SK-N-SH (cell line): ENCODE results near the gene TFCP2L1. TPM values are rescaled to one million over a fixed set of nuclear protein-coding genes. Genes with fewer than 3 reads are reported as not detected.
"Not testable (repeated sequence)": the region's sequence is repeated elsewhere in the genome, so short reads cannot be mapped to it uniquely, and the experiment has no call there.

ENCODE experiments used
- CTCF ChIA-PET: fragments of 300-600, 350-600 bp; formaldehyde crosslinking; extraction: SDS; loops from one replicate; lab custom pipeline; 2021; lab: Yijun Ruan, JAX
- POLR2A ChIA-PET: fragments of 350-600 bp; sonication (Branson Sonifier 250); formaldehyde crosslinking; extraction: SDS; loops from one replicate; lab custom pipeline; 2020; ENCODE audit warnings: antibody characterized with exemption, inconsistent platforms; lab: Yijun Ruan, JAX
- DNase-seq: peaks from one replicate; pipeline ENCODE4 v3.0.0; 2012
- H2AFZ ChIP-seq: fragments of 200-600 bp; sonication (generic); 2 replicates; pipeline ENCODE4 v1.8.1; 2016; ENCODE audit warnings: antibody characterized with exemption, mild to moderate bottlenecking, low read depth
- H3F3A ChIP-seq: fragments of 200-600 bp; sonication (generic); replicated peaks from 2 replicates; pipeline ENCODE3; 2016; ENCODE audit warnings: antibody characterized with exemption, mild to moderate bottlenecking; ENCODE audit not compliant: insufficient read depth
- H3K27ac ChIP-seq, 2 experiments: fragments of 200-500 bp in 1 of 2; fragments of 200-600 bp in 1 of 2; sonication (Bioruptor generic) in 1 of 2; sonication (generic), shearing (Covaris generic) in 1 of 2; 2 replicates each; pipeline versions ENCODE4 v1.5.1 to v1.6.1; 2014 to 2016; ENCODE audit warnings: low read depth in 2 of 2, inconsistent platforms in 1 of 2, low read length in 1 of 2, mild to moderate bottlenecking in 1 of 2, mixed read lengths in 1 of 2
- H3K27me3 ChIP-seq: fragments of 200-600 bp; sonication (generic), shearing (Covaris generic); 2 replicates; pipeline ENCODE4 v1.6.1; 2016; ENCODE audit warnings: mixed run types; ENCODE audit not compliant: insufficient read depth
- H3K36me3 ChIP-seq, 2 experiments: fragments of 200-500 bp in 1 of 2; fragments of 200-600 bp in 1 of 2; sonication (Bioruptor generic) in 1 of 2; sonication (generic) in 1 of 2; replicated peaks in 1 of 2; 2 replicates each; pipeline versions ENCODE3 to v1.5.1; 2014 to 2016; ENCODE audit warnings: low read length in 1 of 2, mild to moderate bottlenecking in 1 of 2; ENCODE audit not compliant: insufficient read depth in 2 of 2, control insufficient read depth in 1 of 2
- H3K4me1 ChIP-seq, 2 experiments: fragments of 200-500 bp in 1 of 2; fragments of 200-600 bp in 1 of 2; sonication (Bioruptor generic) in 1 of 2; sonication (generic), shearing (Covaris generic) in 1 of 2; 2 replicates each; pipeline versions ENCODE4 v1.5.1 to v1.6.1; 2014 to 2016; ENCODE audit warnings: low read depth in 1 of 2, low read length in 1 of 2, mixed run types in 1 of 2; ENCODE audit not compliant: insufficient read depth in 2 of 2, control insufficient read depth in 1 of 2
- H3K4me2 ChIP-seq: fragments of 200-600 bp; sonication (generic), shearing (Covaris generic); 2 replicates; pipeline ENCODE4 v1.6.1; 2017; ENCODE audit warnings: mixed run types
- H3K4me3 ChIP-seq, 2 experiments: fragments of 200-500 bp in 1 of 2; fragments of 200-600 bp in 1 of 2; sonication (Bioruptor generic) in 1 of 2; sonication (generic), shearing (Covaris generic) in 1 of 2; 2 replicates each; pipeline versions ENCODE4 v1.5.1 to v1.8.1; 2014 to 2016; ENCODE audit warnings: low read depth in 2 of 2, inconsistent platforms in 1 of 2, low read length in 1 of 2, mild to moderate bottlenecking in 1 of 2, mixed read lengths in 1 of 2, moderate library complexity in 1 of 2
- H3K79me2 ChIP-seq: fragments of 200-600 bp; sonication (generic); 2 replicates; pipeline ENCODE4 v1.8.1; 2017; ENCODE audit warnings: mild to moderate bottlenecking; ENCODE audit not compliant: insufficient read depth
- H3K9ac ChIP-seq: fragments of 200-600 bp; sonication (generic); 2 replicates; pipeline ENCODE4 v1.6.1; 2017; ENCODE audit warnings: mixed run types
- H3K9me2 ChIP-seq: fragments of 200-600 bp; sonication (generic); 2 replicates; pipeline ENCODE4 v1.6.1; 2017; ENCODE audit warnings: mixed run types
- H3K9me3 ChIP-seq: fragments of 200-600 bp; sonication (generic); 2 replicates; pipeline ENCODE4 v1.6.1; 2017; ENCODE audit warnings: mixed run types, mild to moderate bottlenecking, moderate library complexity
- H4K20me1 ChIP-seq: fragments of 200-600 bp; sonication (generic); 2 replicates; pipeline ENCODE4 v1.6.1; 2017; ENCODE audit warnings: mild to moderate bottlenecking, mixed run types; ENCODE audit not compliant: insufficient read depth
- ELF1 ChIP-seq: IDR thresholded peaks from 2 replicates; pipeline ENCODE4 v1.4.0; 2012
- EP300 ChIP-seq, 2 experiments: IDR thresholded peaks; 2 replicates each; pipeline versions ENCODE4 v1.4.0 to v1.6.1; 2012; ENCODE audit warnings: borderline replicate concordance in 1 of 2, low read depth in 1 of 2, low read length in 1 of 2
- EZH2phosphoT487 ChIP-seq: fragments of 200-600 bp; sonication (generic); IDR thresholded peaks from 2 replicates; pipeline ENCODE4 v1.6.1; 2017; ENCODE audit warnings: low read depth, mixed run types, mild to moderate bottlenecking, antibody characterized with exemption, moderate library complexity, borderline replicate concordance
- FOSL2 ChIP-seq: IDR thresholded peaks from 2 replicates; pipeline ENCODE4 v1.4.0; 2012; ENCODE audit warnings: low read depth, mild to moderate bottlenecking, moderate library complexity, borderline replicate concordance
- FOXM1 ChIP-seq: IDR thresholded peaks from 2 replicates; pipeline ENCODE4 v1.4.0; 2012; ENCODE audit warnings: low read depth, mild to moderate bottlenecking
- GATA2 ChIP-seq: sonication (generic); formaldehyde crosslinking; IDR thresholded peaks from 2 replicates; pipeline ENCODE4 v1.5.0; 2020; ENCODE audit warnings: mild to moderate bottlenecking, missing genetic modification reagents
- JUND ChIP-seq: IDR thresholded peaks from 2 replicates; pipeline ENCODE4 v1.4.0; 2012
- MEF2A ChIP-seq: IDR thresholded peaks from 2 replicates; pipeline ENCODE4 v1.4.0; 2012; ENCODE audit warnings: low read depth, borderline replicate concordance
- NRF1 ChIP-seq: IDR thresholded peaks from 2 replicates; pipeline ENCODE4 v1.6.1; 2012; ENCODE audit warnings: low read depth, mild to moderate bottlenecking, low read length
- POLR2AphosphoS5 ChIP-seq: IDR thresholded peaks from 2 replicates; pipeline ENCODE4 v1.6.1; 2012; ENCODE audit warnings: low read depth, low read length
- TCF12 ChIP-seq: IDR thresholded peaks from 2 replicates; pipeline ENCODE4 v1.4.0; 2012
- TEAD4 ChIP-seq: IDR thresholded peaks from 2 replicates; pipeline ENCODE4 v1.4.0; 2012; ENCODE audit warnings: mild to moderate bottlenecking, borderline replicate concordance; ENCODE audit not compliant: insufficient read depth
- YY1 ChIP-seq: IDR thresholded peaks from 2 replicates; pipeline ENCODE4 v1.4.0; 2012; ENCODE audit warnings: low read depth, mild to moderate bottlenecking
- WGBS: methylation state at CpG from one replicate; pipeline ENCODE4 v1.1.6; 2017; ENCODE audit warnings: low lambda C conversion rate; 5-methylcytosine and 5-hydroxymethylcytosine counted together
- polyA plus RNA-seq, 3 experiments: library from polyadenylated mRNA; depleted of rRNA; stranded (reverse); fragments of >200 nt; gene quantifications; 2 replicates each; pipeline ENCODE4 v1.2.3, GENCODE V29; 2012
- TF ChIP-seq, protein P1 (sequence below): IDR thresholded peaks from 2 replicates; pipeline ENCODE4 v1.4.0; 2012; ENCODE audit warnings: low read depth
- TF ChIP-seq, protein P2 (sequence below): IDR thresholded peaks from 2 replicates; pipeline ENCODE4 v1.4.0; 2012; ENCODE audit warnings: low read depth, borderline replicate concordance
- TF ChIP-seq, protein P3 (sequence below): fragments of 150-350 bp; IDR thresholded peaks from 2 replicates; pipeline ENCODE4 v1.6.1; 2017; ENCODE audit warnings: antibody characterized with exemption, low read length, low read depth, borderline replicate concordance
- TF ChIP-seq, protein P4 (sequence below): IDR thresholded peaks from 2 replicates; pipeline ENCODE4 v1.6.1; 2012; ENCODE audit warnings: mild to moderate bottlenecking, low read depth, low read length, moderate library complexity

TFCP2L1 gene
- polyA plus RNA-seq, 1 of the 3 experiments (the other 2 are of a cell fraction), result not detected

DNA sequence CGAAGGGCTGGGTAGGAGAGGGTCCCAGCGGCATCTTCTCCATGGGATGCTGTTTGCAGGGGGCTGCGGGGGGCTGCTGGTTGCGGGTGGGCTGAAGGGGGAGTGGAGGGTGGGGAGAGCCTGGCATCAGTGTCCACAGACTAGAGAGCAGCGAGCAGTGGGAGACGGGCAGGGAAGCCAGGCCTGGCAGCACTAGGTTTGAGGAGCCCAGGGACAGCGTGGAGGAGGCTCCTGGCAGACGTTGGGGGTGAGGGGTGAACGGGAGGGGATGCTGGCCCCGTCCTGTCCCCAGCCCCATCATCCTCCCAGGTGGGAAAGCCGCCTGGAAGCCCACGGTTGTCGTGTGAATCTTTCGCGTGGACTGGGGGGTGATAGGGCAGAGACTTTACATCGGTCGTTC is 48.2 kb upstream of the TFCP2L1 start:
- Histone ChIP-seq H3K9me2 (no peaks in the 10 kb centered on the region), H3K9ac (no peak overlapping the region), H3K4me3 (no peak overlapping the region), H3K36me3 (peaks cover 0 to 6% of the 10 kb centered on the region in 2 experiments), H3K27ac (no peak overlapping the region), H4K20me1 (no peaks in the 10 kb centered on the region), H3K27me3 (no peaks in the 10 kb centered on the region), H2AFZ (no peak overlapping the region), H3F3A (no peaks in the 10 kb centered on the region), H3K4me1 (no peaks in the 10 kb centered on the region; a peak in 1 of 4 replicates), H3K4me2 (no peak overlapping the region), H3K79me2 (no peaks in the 10 kb centered on the region), H3K9me3 (no peaks in the 10 kb centered on the region)
- DNase-seq, result no peak
- WGBS, result 75% methylated on average over 16 of the region's 17 CpGs
- POLR2A ChIA-PET, result no interaction called here
- TF ChIP-seq NRF1 (no peak), JUND (no peak), TEAD4 (no peak), TCF12 (no peak), FOXM1 (no peak), GATA2 (CRISPR knock-in tag) (no peak), EP300 (IDR thresholded peaks at IDR 0.05; ENCODE audit: borderline replicate concordance in 1 of 2, low read depth in 1 of 2, low read length in 1 of 2) (no peak), YY1 (no peak), ELF1 (no peak), POLR2AphosphoS5 (no peak), EZH2phosphoT487 (no peak), FOSL2 (no peak), MEF2A (no peak)
- TF ChIP-seq, protein P1, sequence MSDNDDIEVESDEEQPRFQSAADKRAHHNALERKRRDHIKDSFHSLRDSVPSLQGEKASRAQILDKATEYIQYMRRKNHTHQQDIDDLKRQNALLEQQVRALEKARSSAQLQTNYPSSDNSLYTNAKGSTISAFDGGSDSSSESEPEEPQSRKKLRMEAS, result no peak
- TF ChIP-seq, protein P2, sequence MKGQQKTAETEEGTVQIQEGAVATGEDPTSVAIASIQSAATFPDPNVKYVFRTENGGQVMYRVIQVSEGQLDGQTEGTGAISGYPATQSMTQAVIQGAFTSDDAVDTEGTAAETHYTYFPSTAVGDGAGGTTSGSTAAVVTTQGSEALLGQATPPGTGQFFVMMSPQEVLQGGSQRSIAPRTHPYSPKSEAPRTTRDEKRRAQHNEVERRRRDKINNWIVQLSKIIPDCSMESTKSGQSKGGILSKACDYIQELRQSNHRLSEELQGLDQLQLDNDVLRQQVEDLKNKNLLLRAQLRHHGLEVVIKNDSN, result no peak
- TF ChIP-seq, protein P3, sequence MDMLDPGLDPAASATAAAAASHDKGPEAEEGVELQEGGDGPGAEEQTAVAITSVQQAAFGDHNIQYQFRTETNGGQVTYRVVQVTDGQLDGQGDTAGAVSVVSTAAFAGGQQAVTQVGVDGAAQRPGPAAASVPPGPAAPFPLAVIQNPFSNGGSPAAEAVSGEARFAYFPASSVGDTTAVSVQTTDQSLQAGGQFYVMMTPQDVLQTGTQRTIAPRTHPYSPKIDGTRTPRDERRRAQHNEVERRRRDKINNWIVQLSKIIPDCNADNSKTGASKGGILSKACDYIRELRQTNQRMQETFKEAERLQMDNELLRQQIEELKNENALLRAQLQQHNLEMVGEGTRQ, result no peak
- TF ChIP-seq, protein P4, sequence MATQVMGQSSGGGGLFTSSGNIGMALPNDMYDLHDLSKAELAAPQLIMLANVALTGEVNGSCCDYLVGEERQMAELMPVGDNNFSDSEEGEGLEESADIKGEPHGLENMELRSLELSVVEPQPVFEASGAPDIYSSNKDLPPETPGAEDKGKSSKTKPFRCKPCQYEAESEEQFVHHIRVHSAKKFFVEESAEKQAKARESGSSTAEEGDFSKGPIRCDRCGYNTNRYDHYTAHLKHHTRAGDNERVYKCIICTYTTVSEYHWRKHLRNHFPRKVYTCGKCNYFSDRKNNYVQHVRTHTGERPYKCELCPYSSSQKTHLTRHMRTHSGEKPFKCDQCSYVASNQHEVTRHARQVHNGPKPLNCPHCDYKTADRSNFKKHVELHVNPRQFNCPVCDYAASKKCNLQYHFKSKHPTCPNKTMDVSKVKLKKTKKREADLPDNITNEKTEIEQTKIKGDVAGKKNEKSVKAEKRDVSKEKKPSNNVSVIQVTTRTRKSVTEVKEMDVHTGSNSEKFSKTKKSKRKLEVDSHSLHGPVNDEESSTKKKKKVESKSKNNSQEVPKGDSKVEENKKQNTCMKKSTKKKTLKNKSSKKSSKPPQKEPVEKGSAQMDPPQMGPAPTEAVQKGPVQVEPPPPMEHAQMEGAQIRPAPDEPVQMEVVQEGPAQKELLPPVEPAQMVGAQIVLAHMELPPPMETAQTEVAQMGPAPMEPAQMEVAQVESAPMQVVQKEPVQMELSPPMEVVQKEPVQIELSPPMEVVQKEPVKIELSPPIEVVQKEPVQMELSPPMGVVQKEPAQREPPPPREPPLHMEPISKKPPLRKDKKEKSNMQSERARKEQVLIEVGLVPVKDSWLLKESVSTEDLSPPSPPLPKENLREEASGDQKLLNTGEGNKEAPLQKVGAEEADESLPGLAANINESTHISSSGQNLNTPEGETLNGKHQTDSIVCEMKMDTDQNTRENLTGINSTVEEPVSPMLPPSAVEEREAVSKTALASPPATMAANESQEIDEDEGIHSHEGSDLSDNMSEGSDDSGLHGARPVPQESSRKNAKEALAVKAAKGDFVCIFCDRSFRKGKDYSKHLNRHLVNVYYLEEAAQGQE, result no peak
- CTCF ChIA-PET, result interaction anchor here (1.3 kb wide), 1 partner anchor 238 kb away, joined by 3 read pairs; no protein-coding TSS in a partner anchor

DNA sequence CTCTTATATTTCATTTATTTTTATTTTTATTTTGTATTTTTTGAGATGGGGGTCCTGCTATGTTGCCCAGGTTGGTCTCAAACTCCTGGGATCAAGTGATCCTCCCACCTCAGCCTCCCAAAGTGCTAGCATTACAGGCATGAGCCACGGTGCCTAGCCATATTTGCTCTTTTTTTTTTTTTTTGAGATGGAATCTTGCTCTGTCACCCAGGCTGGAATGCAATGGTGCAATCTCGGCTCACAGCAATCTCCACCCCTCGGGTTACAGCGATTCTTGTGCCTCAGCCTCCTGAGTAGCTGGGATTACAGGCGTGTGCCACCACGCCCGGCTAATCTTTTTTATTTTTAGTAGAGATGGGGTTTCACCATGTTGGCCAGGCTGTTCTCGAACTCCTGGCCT is 46.3 kb upstream of the TFCP2L1 start:
- H3K36me3 ChIP-seq, POLR2A ChIA-PET, H3K9me3 ChIP-seq, H3K9me2 ChIP-seq, H3K4me3 ChIP-seq, H3K4me2 ChIP-seq, CTCF ChIA-PET, H3F3A ChIP-seq, H3K27me3 ChIP-seq, H3K27ac ChIP-seq, H3K79me2 ChIP-seq, H3K9ac ChIP-seq, H2AFZ ChIP-seq, DNase-seq, H3K4me1 ChIP-seq, H4K20me1 ChIP-seq: not testable (repeated sequence)
- WGBS, result 69% methylated on average over 8 of the region's 8 CpGs
